ENCODE data around the gene MMRN2.

Gene MMRN2

GRCh38 chr10:86972613-86973380 lies 15.4 kb upstream of the MMRN2 start:
- Histone ChIP-seq H3K27ac (no peak overlapping the region), H3K4me1 (peaks cover 4% of the 10 kb centered on the region)

GRCh38 chr10:86971232-86971991 lies 14.0 kb upstream of the MMRN2 start:
- TF ChIP-seq CTCF (IDR thresholded peaks at IDR 0.05) = no peak
- Histone ChIP-seq H2AFZ (peak overlapping the region; percentile 78), H3K36me3 (ENCODE audit: control insufficient read depth, insufficient read depth, low read length) (no peaks in the 10 kb centered on the region), H3K4me2 (ENCODE audit: low read length) (peak overlapping the region; percentile 84), H3K27ac (peak overlapping the region; percentile 71), H3K79me2 (no peaks in the 10 kb centered on the region), H3K9ac (peak overlapping the region; percentile 58), H3K27me3 (ENCODE audit: control insufficient read depth, insufficient read depth, low read length) (no peaks in the 10 kb centered on the region), H3K4me1 (peaks cover 4% of the 10 kb centered on the region), H3K4me3 (ENCODE audit: low read depth, low read length) (peak overlapping the region; percentile 44), H3K9me3 (ENCODE audit: control insufficient read depth, low read length) (no peaks in the 10 kb centered on the region)

More at GRCh38 chr10:86972613-86973380, 15.4 kb upstream of the MMRN2 start:
- no peak for TF ChIP-seq CTCF (IDR thresholded peaks at IDR 0.05)
- Histone ChIP-seq H3K9ac (no peak overlapping the region), H3K4me2 (ENCODE audit: low read length) (no peak overlapping the region), H3K36me3 (ENCODE audit: control insufficient read depth, insufficient read depth, low read length) (no peaks in the 10 kb centered on the region), H3K79me2 (no peaks in the 10 kb centered on the region), H3K27me3 (ENCODE audit: control insufficient read depth, insufficient read depth, low read length) (no peaks in the 10 kb centered on the region), H2AFZ (no peak overlapping the region), H3K4me3 (ENCODE audit: low read depth, low read length) (no peak overlapping the region), H3K9me3 (ENCODE audit: control insufficient read depth, low read length) (no peaks in the 10 kb centered on the region)

GRCh38 chr10:86970982-86971231 lies 13.5 kb upstream of the MMRN2 start:
- Histone ChIP-seq H3K9me3 (ENCODE audit: control insufficient read depth, low read length) (no peaks in the 10 kb centered on the region), H3K27me3 (ENCODE audit: control insufficient read depth, insufficient read depth, low read length) (no peaks in the 10 kb centered on the region), H3K79me2 (no peaks in the 10 kb centered on the region), H3K9ac (peak overlapping the region; percentile 30), H3K4me1 (peaks cover 4% of the 10 kb centered on the region), H3K4me2 (ENCODE audit: low read length) (peak overlapping the region; percentile 84), H2AFZ (peak overlapping the region; percentile 78), H3K27ac (peak overlapping the region; percentile 71), H3K4me3 (ENCODE audit: low read depth, low read length) (peak overlapping the region; percentile 44), H3K36me3 (ENCODE audit: control insufficient read depth, insufficient read depth, low read length) (no peaks in the 10 kb centered on the region)
- no peak for TF ChIP-seq CTCF (IDR thresholded peaks at IDR 0.05)

GRCh38 chr10:86970162-86970981 lies 13.0 kb upstream of the MMRN2 start:
- Histone ChIP-seq H3K4me3 (ENCODE audit: low read depth, low read length) (peak overlapping the region; percentile 44), H3K27me3 (ENCODE audit: control insufficient read depth, insufficient read depth, low read length) (no peaks in the 10 kb centered on the region), H3K4me2 (ENCODE audit: low read length) (peak overlapping the region; percentile 84), H3K4me1 (peaks cover 4% of the 10 kb centered on the region), H3K36me3 (ENCODE audit: control insufficient read depth, insufficient read depth, low read length) (no peaks in the 10 kb centered on the region), H3K79me2 (no peaks in the 10 kb centered on the region), H3K9me3 (ENCODE audit: control insufficient read depth, low read length) (no peaks in the 10 kb centered on the region), H3K27ac (peak overlapping the region; percentile 71), H3K9ac (peak overlapping the region; percentile 30), H2AFZ (peak overlapping the region; percentile 78)
- TF ChIP-seq CTCF (IDR thresholded peaks at IDR 0.05) = no peak
